DOHH2 (cell line): Measurements from ENCODE around the gene RIT2.

Experiments used
- EZH2phosphoT487 ChIP-seq: fragments of 200-600 bp; sonication (generic); IDR thresholded peaks from 2 replicates; pipeline ENCODE4 v1.6.1; 2017; ENCODE audit warnings: borderline replicate concordance, mild to moderate bottlenecking, antibody characterized with exemption, low read length, moderate library complexity, mixed read lengths
- TF ChIP-seq, protein P1 (sequence below): fragments of 200-600 bp; sonication (generic); IDR thresholded peaks from one replicate; pipeline ENCODE4 v1.5.1; 2014; ENCODE audit warnings: antibody characterized with exemption, mild to moderate bottlenecking, low read depth, low read length; ENCODE audit not compliant: poor library complexity, severe bottlenecking

DNA sequence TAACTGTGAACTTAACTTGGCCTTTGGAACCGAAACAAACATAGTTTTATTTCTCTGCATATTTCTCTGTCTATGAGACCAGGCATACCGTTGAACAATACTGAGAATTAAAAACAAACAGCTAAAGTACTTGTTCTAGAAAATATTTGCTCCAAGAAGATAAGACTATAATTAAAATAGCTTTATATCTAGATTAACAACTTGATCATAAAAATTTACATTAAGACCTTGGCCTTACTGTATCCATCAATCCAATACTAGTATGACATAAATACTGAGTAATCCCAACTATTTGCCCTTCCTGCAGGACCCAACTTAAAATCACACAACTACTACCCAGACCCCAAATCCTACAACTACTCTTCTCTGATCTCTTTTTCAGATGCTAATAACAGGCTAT, 260.9 kb downstream of the RIT2 start:
- TF ChIP-seq, protein P1, sequence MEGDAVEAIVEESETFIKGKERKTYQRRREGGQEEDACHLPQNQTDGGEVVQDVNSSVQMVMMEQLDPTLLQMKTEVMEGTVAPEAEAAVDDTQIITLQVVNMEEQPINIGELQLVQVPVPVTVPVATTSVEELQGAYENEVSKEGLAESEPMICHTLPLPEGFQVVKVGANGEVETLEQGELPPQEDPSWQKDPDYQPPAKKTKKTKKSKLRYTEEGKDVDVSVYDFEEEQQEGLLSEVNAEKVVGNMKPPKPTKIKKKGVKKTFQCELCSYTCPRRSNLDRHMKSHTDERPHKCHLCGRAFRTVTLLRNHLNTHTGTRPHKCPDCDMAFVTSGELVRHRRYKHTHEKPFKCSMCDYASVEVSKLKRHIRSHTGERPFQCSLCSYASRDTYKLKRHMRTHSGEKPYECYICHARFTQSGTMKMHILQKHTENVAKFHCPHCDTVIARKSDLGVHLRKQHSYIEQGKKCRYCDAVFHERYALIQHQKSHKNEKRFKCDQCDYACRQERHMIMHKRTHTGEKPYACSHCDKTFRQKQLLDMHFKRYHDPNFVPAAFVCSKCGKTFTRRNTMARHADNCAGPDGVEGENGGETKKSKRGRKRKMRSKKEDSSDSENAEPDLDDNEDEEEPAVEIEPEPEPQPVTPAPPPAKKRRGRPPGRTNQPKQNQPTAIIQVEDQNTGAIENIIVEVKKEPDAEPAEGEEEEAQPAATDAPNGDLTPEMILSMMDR = no peak
- no peak for TF ChIP-seq EZH2phosphoT487
